ENCODE results near the gene RNASE8. TPM values are rescaled to one million over a fixed set of nuclear protein-coding genes. Genes with fewer than 3 reads are reported as not detected.
A peak's percentile ranks its signal among the peaks of the same experiment; 100 is the strongest.

The RNASE8 gene
- total RNA-seq, 1 donor from 2014 or later, result not detected

GRCh38 chr14:21071225-21072030, 13.8 kb downstream of the RNASE8 start:
- Histone ChIP-seq H3K4me1 (ENCODE audit: control insufficient read depth in 3 of 3, insufficient read depth in 3 of 3, low read length in 3 of 3) (peaks cover 32 to 41% (median 33%) of the 10 kb centered on the region in 3 donors), H3K9me3 (ENCODE audit: control insufficient read depth in 3 of 3, low read length in 3 of 3) (no peaks in the 10 kb centered on the region), H3K36me3 (ENCODE audit: control insufficient read depth in 3 of 3, insufficient read depth in 3 of 3, low read length in 3 of 3) (peaks cover 20 to 29% (median 26%) of the 10 kb centered on the region in 3 donors), H3K4me3 (ENCODE audit: low read length in 3 of 3) (peak overlapping the region; percentile 90 to 94 (median 91)), H3K27ac (ENCODE audit: low read depth, low read length) (peak overlapping the region; percentile 89), H3K9ac (ENCODE audit: low read depth in 1 of 3, low read length in 3 of 3) (peak overlapping the region; percentile 88 to 89 (median 89)), H3K27me3 (ENCODE audit: control insufficient read depth in 3 of 3, insufficient read depth in 3 of 3, low read length in 3 of 3) (no peaks in the 10 kb centered on the region)

GRCh38 chr14:21072031-21072473, 14.4 kb downstream of the RNASE8 start:
- Histone ChIP-seq H3K27ac (ENCODE audit: low read depth, low read length) (peak overlapping the region; percentile 89), H3K4me3 (ENCODE audit: low read length in 3 of 3) (peak overlapping the region; percentile 59 to 91 (median 90)), H3K4me1 (ENCODE audit: control insufficient read depth in 3 of 3, insufficient read depth in 3 of 3, low read length in 3 of 3) (peaks cover 32 to 41% (median 33%) of the 10 kb centered on the region in 3 donors), H3K9ac (ENCODE audit: low read depth in 1 of 3, low read length in 3 of 3) (peak overlapping the region; percentile 59 to 88 (median 65)), H3K9me3 (ENCODE audit: control insufficient read depth in 3 of 3, low read length in 3 of 3) (no peaks in the 10 kb centered on the region), H3K27me3 (ENCODE audit: control insufficient read depth in 3 of 3, insufficient read depth in 3 of 3, low read length in 3 of 3) (no peaks in the 10 kb centered on the region), H3K36me3 (ENCODE audit: control insufficient read depth in 3 of 3, insufficient read depth in 3 of 3, low read length in 3 of 3) (peaks cover 26 to 33% (median 30%) of the 10 kb centered on the region in 3 donors)

GRCh38 chr14:21072781-21073339, 15.2 kb downstream of the RNASE8 start:
- Histone ChIP-seq H3K36me3 (ENCODE audit: control insufficient read depth in 3 of 3, insufficient read depth in 3 of 3, low read length in 3 of 3) (peaks cover 33 to 39% (median 34%) of the 10 kb centered on the region in 3 donors), H3K9ac (ENCODE audit: low read depth in 1 of 3, low read length in 3 of 3) (peak overlapping the region in 1 of 3 donors; percentile 36)

GRCh38 chr14:21073921-21074320, 16.3 kb downstream of the RNASE8 start:
- Histone ChIP-seq H3K4me1 (ENCODE audit: control insufficient read depth in 3 of 3, insufficient read depth in 3 of 3, low read length in 3 of 3) (peaks cover 25 to 37% (median 26%) of the 10 kb centered on the region in 3 donors), H3K27ac (ENCODE audit: low read depth, low read length) (no peak overlapping the region), H3K36me3 (ENCODE audit: control insufficient read depth in 3 of 3, insufficient read depth in 3 of 3, low read length in 3 of 3) (peaks cover 43 to 50% (median 44%) of the 10 kb centered on the region in 3 donors), H3K9ac (ENCODE audit: low read depth in 1 of 3, low read length in 3 of 3) (no peak overlapping the region), H3K9me3 (ENCODE audit: control insufficient read depth in 3 of 3, low read length in 3 of 3) (no peaks in the 10 kb centered on the region), H3K27me3 (ENCODE audit: control insufficient read depth in 3 of 3, insufficient read depth in 3 of 3, low read length in 3 of 3) (no peaks in the 10 kb centered on the region), H3K4me3 (ENCODE audit: low read length in 3 of 3) (no peak overlapping the region)

More at GRCh38 chr14:21072781-21073339, 15.2 kb downstream of the RNASE8 start:
- Histone ChIP-seq H3K4me3 (ENCODE audit: low read length in 3 of 3) (no peak overlapping the region), H3K27ac (ENCODE audit: low read depth, low read length) (peak overlapping the region; percentile 89), H3K27me3 (ENCODE audit: control insufficient read depth in 3 of 3, insufficient read depth in 3 of 3, low read length in 3 of 3) (no peaks in the 10 kb centered on the region), H3K4me1 (ENCODE audit: control insufficient read depth in 3 of 3, insufficient read depth in 3 of 3, low read length in 3 of 3) (peaks cover 32 to 41% (median 33%) of the 10 kb centered on the region in 3 donors), H3K9me3 (ENCODE audit: control insufficient read depth in 3 of 3, low read length in 3 of 3) (no peaks in the 10 kb centered on the region)

- H3K9me3 ChIP-seq (ENCODE audit: control insufficient read depth in 3 of 3, low read length in 3 of 3), result no peaks in the 10 kb centered on the region
- peaks cover 18 to 30% (median 19%) of the 10 kb centered on the region in 3 donors for H3K4me1 ChIP-seq (ENCODE audit: control insufficient read depth in 3 of 3, insufficient read depth in 3 of 3, low read length in 3 of 3)
- H3K36me3 ChIP-seq (ENCODE audit: control insufficient read depth in 3 of 3, insufficient read depth in 3 of 3, low read length in 3 of 3), result peaks cover 50 to 57% (median 51%) of the 10 kb centered on the region in 3 donors
- H3K4me3 ChIP-seq (ENCODE audit: low read length in 3 of 3), result no peak overlapping the region
- no peak overlapping the region for H3K27ac ChIP-seq (ENCODE audit: low read depth, low read length)
- no peaks in the 10 kb centered on the region for H3K27me3 ChIP-seq (ENCODE audit: control insufficient read depth in 3 of 3, insufficient read depth in 3 of 3, low read length in 3 of 3)
- H3K9ac ChIP-seq (ENCODE audit: low read depth in 1 of 3, low read length in 3 of 3), result no peak overlapping the region
These were observed 17.0 kb downstream of the RNASE8 start for GRCh38 chr14:21074398-21075272.

GRCh38 chr14:21075719-21076437, 18.3 kb downstream of the RNASE8 start:
- peaks cover 13 to 25% (median 16%) of the 10 kb centered on the region in 3 donors for H3K4me1 ChIP-seq (ENCODE audit: control insufficient read depth in 3 of 3, insufficient read depth in 3 of 3, low read length in 3 of 3)
- H3K9ac ChIP-seq (ENCODE audit: low read depth in 1 of 3, low read length in 3 of 3), result no peak overlapping the region
- H3K4me3 ChIP-seq (ENCODE audit: low read length in 3 of 3), result no peak overlapping the region
- H3K27ac ChIP-seq (ENCODE audit: low read depth, low read length), result no peak overlapping the region
- no peaks in the 10 kb centered on the region for H3K27me3 ChIP-seq (ENCODE audit: control insufficient read depth in 3 of 3, insufficient read depth in 3 of 3, low read length in 3 of 3)
- peaks cover 63 to 69% (median 64%) of the 10 kb centered on the region in 3 donors for H3K36me3 ChIP-seq (ENCODE audit: control insufficient read depth in 3 of 3, insufficient read depth in 3 of 3, low read length in 3 of 3)
- H3K9me3 ChIP-seq (ENCODE audit: control insufficient read depth in 3 of 3, low read length in 3 of 3), result no peaks in the 10 kb centered on the region

GRCh38 chr14:21077672-21078071, 20.1 kb downstream of the RNASE8 start:
- Histone ChIP-seq H3K9me3 (ENCODE audit: control insufficient read depth in 3 of 3, low read length in 3 of 3) (no peaks in the 10 kb centered on the region), H3K27me3 (ENCODE audit: control insufficient read depth in 3 of 3, insufficient read depth in 3 of 3, low read length in 3 of 3) (no peaks in the 10 kb centered on the region), H3K4me1 (ENCODE audit: control insufficient read depth in 3 of 3, insufficient read depth in 3 of 3, low read length in 3 of 3) (peaks cover 4 to 9% (median 4%) of the 10 kb centered on the region in 3 donors), H3K27ac (ENCODE audit: low read depth, low read length) (no peak overlapping the region), H3K36me3 (ENCODE audit: control insufficient read depth in 3 of 3, insufficient read depth in 3 of 3, low read length in 3 of 3) (peaks cover 78 to 85% (median 79%) of the 10 kb centered on the region in 3 donors), H3K4me3 (ENCODE audit: low read length in 3 of 3) (no peak overlapping the region), H3K9ac (ENCODE audit: low read depth in 1 of 3, low read length in 3 of 3) (no peak overlapping the region)

- Histone ChIP-seq H3K36me3 (ENCODE audit: control insufficient read depth in 3 of 3, insufficient read depth in 3 of 3, low read length in 3 of 3) (peaks cover 79 to 85% (median 79%) of the 10 kb centered on the region in 3 donors), H3K27ac (ENCODE audit: low read depth, low read length) (no peak overlapping the region), H3K9me3 (ENCODE audit: control insufficient read depth in 3 of 3, low read length in 3 of 3) (no peaks in the 10 kb centered on the region), H3K9ac (ENCODE audit: low read depth in 1 of 3, low read length in 3 of 3) (no peak overlapping the region), H3K4me3 (ENCODE audit: low read length in 3 of 3) (no peak overlapping the region), H3K4me1 (ENCODE audit: control insufficient read depth in 3 of 3, insufficient read depth in 3 of 3, low read length in 3 of 3) (peaks cover 0 to 3% (median under 1%) of the 10 kb centered on the region in 3 donors), H3K27me3 (ENCODE audit: control insufficient read depth in 3 of 3, insufficient read depth in 3 of 3, low read length in 3 of 3) (no peaks in the 10 kb centered on the region)
These were observed 20.7 kb downstream of the RNASE8 start for GRCh38 chr14:21078287-21078686.

GRCh38 chr14:21078726-21079125, 21.1 kb downstream of the RNASE8 start:
- Histone ChIP-seq H3K27me3 (ENCODE audit: control insufficient read depth in 3 of 3, insufficient read depth in 3 of 3, low read length in 3 of 3) (no peaks in the 10 kb centered on the region), H3K4me1 (ENCODE audit: control insufficient read depth in 3 of 3, insufficient read depth in 3 of 3, low read length in 3 of 3) (peaks cover 0 to 3% (median 0%) of the 10 kb centered on the region in 3 donors), H3K9me3 (ENCODE audit: control insufficient read depth in 3 of 3, low read length in 3 of 3) (no peaks in the 10 kb centered on the region), H3K36me3 (ENCODE audit: control insufficient read depth in 3 of 3, insufficient read depth in 3 of 3, low read length in 3 of 3) (peaks cover 76 to 84% (median 80%) of the 10 kb centered on the region in 3 donors), H3K9ac (ENCODE audit: low read depth in 1 of 3, low read length in 3 of 3) (no peak overlapping the region), H3K4me3 (ENCODE audit: low read length in 3 of 3) (no peak overlapping the region), H3K27ac (ENCODE audit: low read depth, low read length) (no peak overlapping the region)
